Effector CD8-positive, alpha-beta T cell (primary cell): ENCODE data around the gene SIK3.

ENCODE experiments used
- DNase-seq: peaks from one replicate; lab custom pipeline; 2025; lab: John Stamatoyannopoulos, UW

Gene SIK3

GRCh38 chr11:116901211-116901610 is 197.0 kb downstream of the SIK3 start:
- DNase-seq = no peak

DNA sequence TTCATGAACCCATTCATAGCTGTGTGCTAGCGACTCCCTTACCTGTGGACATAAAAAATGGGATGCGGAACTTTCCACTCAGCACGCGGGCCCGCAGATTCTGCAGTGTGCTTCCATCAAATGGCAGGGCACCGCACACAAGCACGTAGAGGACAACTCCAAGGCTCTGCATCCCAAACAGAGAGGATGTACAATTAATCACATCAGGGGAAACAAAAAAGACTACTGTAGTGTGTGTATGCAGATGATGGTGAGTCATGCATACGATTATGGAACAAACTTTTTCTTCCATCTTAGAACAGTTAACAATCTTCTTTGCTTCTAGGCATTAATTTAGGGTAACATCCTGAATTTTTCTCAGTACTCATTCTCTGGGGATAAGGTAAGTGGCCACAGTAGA is 202.0 kb downstream of the SIK3 start:
- no peak for DNase-seq

- DNase-seq = peak; percentile 7
Observed at GRCh38 chr11:116895048-116895757, 203.0 kb downstream of the SIK3 start.

- no peak for DNase-seq
Observed at GRCh38 chr11:116893906-116894305, 204.3 kb downstream of the SIK3 start.

DNA sequence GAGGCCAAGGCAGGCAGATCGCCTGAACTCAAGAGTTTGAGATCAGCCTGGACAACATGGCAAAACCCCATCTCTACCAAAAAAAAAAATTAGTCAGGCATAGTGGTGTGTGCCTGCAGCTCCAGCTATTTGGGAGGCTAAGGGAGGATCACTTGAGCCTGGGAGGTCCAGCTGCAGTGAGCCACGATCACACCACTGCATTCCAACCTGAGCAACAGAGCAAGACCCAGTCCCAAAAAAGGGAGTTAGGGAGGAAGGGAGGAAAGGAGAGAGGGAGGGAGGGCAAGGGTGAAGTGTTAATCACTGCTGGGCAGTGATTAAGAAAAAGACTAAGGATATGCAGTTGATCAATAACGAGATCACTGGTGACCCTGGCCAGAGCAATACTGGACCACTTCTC is 204.8 kb downstream of the SIK3 start:
- no peak for DNase-seq

GRCh38 chr11:116892374-116892773 is 205.9 kb downstream of the SIK3 start:
- no peak for DNase-seq

DNA sequence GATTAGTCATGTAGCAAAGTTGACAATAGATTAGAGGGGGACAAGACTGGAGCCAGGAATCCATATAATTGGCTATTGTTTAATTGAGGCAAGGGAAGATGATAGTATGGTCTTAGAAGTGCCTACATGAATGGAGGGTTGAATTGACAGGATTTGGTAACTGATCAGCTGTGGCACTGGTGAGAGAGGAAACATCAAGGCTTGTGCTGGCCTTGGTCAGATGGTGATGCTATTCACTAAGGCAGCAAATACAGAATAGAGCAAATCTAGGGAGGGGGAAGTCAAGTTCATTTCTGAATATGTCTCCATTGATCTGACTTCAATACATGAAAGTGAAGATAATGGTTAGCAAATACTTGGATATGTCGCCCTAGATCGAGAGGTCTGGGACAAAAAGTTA is 206.5 kb downstream of the SIK3 start:
- no peak for DNase-seq

DNA sequence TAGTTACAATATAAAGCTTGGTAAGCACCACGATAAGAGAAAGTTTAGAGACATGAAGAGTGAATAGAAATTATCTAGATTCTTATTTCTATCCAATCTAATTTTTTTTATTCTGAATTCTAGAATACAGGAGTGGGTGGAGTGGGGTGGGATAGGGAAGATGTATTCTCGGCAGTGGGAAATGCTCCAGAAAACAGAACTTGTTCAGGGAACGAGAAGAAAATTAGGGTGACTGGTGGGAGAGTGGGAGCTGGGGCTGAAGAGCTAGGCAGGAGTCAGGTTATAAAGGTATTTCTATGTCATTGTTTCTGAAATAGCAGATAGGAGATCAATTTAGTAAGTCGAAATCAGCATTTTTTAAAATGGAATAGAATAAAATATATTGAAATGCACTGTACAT is 207.6 kb downstream of the SIK3 start:
- no peak for DNase-seq

DNA sequence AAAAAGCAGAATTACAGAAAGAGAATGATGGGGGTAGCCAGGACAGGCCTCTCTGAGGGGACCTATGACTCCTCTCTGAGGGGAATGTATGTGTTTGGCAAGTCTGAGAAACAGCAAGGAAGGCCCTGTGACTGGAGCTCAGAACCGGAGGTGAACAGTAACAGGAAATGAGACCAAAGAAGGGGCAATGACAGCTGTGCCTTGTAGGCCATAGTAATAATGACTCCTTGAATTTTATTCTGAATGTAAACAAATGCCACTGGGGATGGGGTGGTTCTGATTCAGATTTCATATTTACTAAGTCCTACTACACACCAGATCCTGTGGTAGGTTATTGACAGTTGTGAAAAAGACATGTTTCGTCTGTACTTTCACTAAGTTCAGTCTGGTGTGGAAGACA is 208.0 kb downstream of the SIK3 start:
- DNase-seq = no peak

- DNase-seq = no peak
Observed at GRCh38 chr11:116888884-116889549, 209.2 kb downstream of the SIK3 start.

- no peak for DNase-seq
Observed at GRCh38 chr11:116888024-116888423, 210.2 kb downstream of the SIK3 start.

GRCh38 chr11:116885951-116886655 is 212.1 kb downstream of the SIK3 start:
- no peak for DNase-seq

- no peak for DNase-seq
Observed at GRCh38 chr11:116882386-116882785, 215.8 kb downstream of the SIK3 start.

GRCh38 chr11:116881143-116881542 is 217.1 kb downstream of the SIK3 start:
- DNase-seq = no peak

DNA sequence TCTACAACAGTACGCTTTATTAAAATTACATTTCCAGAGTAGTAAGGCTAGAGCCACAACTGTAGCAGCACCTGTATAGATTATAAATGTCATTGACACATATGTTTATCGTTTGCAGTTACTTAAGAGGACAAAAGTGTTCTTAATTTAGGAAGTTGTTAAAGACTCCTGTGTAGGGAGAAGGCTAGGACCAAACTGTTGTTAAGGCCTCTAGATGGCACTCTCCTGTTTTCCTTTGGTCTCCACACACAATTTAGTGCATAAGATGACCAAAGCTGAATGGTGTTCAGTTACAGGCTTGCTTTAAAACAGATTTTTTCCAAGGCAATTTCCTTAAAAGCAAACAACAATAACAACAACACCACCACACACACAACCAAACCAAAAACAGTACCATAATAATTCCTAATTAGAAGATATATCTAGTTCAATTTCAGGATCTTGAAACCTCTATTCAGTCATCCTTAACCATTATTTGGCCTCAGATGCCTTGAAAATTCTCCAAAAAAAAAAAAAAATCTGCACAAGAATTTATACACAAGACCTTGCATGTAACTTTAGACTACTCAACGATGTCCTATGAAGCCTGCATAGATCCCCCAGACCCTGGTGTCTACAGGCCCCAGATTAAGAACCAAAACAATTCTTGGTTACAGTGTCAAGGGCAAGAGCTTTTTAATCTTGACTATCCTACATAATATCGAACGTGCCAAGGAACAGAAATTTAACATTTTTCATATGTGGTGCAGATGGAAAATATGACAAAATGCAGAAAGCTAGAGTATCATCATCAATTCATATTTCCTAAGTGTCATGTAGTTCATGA is 218.2 kb downstream of the SIK3 start:
- DNase-seq = no peak

- no peak for DNase-seq
Observed at GRCh38 chr11:116876656-116877055, 221.6 kb downstream of the SIK3 start.

- no peak for DNase-seq
Observed at GRCh38 chr11:116875194-116875593, 223.0 kb downstream of the SIK3 start.

DNA sequence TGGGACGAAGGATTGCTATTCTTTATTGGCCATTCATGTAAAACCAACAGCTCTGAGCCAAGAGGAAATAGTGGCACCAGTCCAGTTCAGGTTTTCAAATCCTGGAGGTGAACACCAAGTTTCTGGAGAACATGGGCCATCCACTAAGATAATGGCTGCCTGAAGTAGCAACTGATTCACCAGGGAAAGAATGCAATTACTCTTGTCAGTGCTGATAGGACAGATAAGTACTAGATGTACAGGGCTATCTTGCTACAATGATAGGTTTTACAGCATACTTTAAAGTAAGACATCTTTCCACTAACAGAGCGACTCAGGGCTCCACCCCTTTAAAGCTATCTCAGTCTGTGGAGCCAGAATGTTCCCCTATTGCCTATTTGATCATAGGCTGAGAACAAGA is 224.0 kb downstream of the SIK3 start:
- DNase-seq = no peak

DNA sequence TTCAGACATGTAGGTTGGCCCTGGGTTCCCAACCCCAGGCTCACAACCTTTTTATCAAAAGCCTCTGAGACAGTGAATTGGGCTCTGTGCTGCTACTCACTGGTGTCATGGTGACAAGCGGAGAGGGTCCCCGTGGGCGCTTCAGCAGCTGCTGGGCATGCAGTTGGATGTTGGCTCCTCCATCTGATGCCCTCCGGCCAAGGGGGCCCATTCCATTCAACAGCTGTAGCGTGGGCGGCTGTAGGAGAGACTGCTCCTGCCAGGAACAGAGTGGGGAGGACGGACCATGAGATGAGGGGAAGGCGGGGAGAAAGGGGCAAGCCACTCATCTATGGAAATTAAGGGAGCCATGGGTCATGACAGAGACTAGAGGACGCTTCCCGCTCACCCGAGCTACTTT is 224.8 kb downstream of the SIK3 start:
- no peak for DNase-seq

DNA sequence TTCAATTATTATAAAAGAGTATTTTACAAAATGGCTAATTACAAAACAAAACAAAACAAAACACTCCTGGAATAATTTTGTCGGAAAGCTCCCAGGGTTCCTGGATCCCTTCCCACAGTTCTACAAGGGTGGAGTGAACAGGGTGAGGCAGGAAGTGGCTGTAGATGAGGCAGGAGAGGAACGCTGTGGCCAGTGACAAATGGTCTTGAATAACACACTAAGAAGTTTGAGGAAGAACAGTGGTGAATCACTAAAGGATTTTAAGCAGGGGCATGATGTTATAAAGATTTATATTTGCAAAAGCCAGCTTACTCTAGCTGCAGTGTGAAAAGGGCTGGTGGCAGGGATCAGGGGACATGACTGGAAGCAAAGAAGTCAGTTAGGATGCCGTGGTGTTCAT is 227.0 kb downstream of the SIK3 start:
- DNase-seq = no peak

DNA sequence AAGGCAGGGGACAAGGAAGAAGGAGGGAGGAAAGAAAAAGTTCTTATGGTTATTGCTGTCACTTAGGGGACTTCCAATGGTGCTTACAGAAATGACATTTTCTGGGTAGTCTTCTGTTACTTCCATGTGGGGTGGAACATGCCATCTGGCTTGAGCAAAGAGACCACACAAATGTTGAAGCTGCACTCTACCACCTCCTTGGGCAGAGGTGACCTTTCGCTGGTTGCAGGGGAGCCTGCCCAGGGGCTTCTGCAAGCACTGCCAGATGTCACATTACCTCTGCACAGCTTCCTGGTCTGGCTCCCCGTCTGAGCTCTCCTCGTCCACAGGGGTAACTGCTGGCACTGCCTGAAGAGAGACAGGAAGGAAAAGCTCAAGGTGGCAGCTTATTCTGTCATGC is 228.2 kb downstream of the SIK3 start:
- no peak for DNase-seq

DNA sequence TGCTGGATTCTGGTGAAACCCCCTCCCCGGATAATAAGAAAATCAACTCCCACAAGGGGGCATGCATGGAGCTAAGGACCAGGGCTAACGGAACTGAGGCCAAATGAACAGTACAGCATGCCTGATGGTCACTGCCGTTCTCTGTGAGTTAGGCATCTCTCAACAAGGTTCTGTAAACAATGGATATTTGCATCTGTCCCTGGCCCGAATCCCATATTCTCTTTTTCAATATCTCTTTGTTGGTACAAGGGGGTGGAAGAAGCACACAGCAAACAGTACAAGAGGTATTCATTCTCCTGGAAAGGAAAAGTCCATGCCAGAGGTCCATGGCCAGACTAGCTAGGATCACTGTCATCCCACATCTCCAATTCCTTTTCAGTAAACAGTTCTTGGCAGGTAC is 228.6 kb downstream of the SIK3 start:
- DNase-seq = no peak
